Choroid plexus epithelial cell (primary cell): ENCODE measurements around the gene C16orf74.
A peak's percentile ranks its signal among the peaks of the same experiment; 100 is the strongest.

Source experiments
- DNase-seq: peaks from one replicate; pipeline ENCODE4 v3.0.0-alpha.2; 2010; ENCODE audit warnings: low read depth
- H3K4me3 ChIP-seq: 2 replicates; pipeline ENCODE4 v1.5.1; 2011; ENCODE audit warnings: low read depth, mild to moderate bottlenecking, control low read depth, low read length, moderate library complexity
- CTCF ChIP-seq: conservative IDR thresholded peaks from 2 replicates; pipeline ENCODE4 v1.5.1; 2011; ENCODE audit warnings: low read depth, mild to moderate bottlenecking, control low read depth, inconsistent platforms, low read length, moderate library complexity

C16orf74 gene

GRCh38 chr16:85750827-85751697 lies at the start of gene C16orf74:
TSS of gene C16orf74 (minus strand) at chr16:85751096. CDS start at chr16:85735217, 15,879 bp downstream.
- H3K4me3 ChIP-seq = peak within 1 kb of the TSS; percentile 59
- TF ChIP-seq CTCF = no peak

GRCh38 chr16:85800321-85800669 lies 49.4 kb upstream of the C16orf74 start:
- peak overlapping the region; percentile 94 for H3K4me3 ChIP-seq
- DNase-seq = no peak
- TF ChIP-seq CTCF = no peak

More at GRCh38 chr16:85750827-85751697, at the start of gene C16orf74:
- DNase-seq = peak; percentile 50

GRCh38 chr16:85799497-85800320 lies 48.8 kb upstream of the C16orf74 start, which contains the start of the genes COX4I1 and EMC8:
TSS of gene COX4I1 (plus strand) at chr16:85799695. CDS start at chr16:85801206, 1,511 bp downstream.
TSS of gene EMC8 (minus strand) at chr16:85799544. CDS start at chr16:85799295, 249 bp downstream.
- peak within 1 kb of the TSS; percentile 94 for H3K4me3 ChIP-seq
- DNase-seq = peak; percentile 94
- TF ChIP-seq CTCF = no peak

GRCh38 chr16:85798901-85799496 lies 48.1 kb upstream of the C16orf74 start:
- no peak for TF ChIP-seq CTCF
- DNase-seq = no peak
- H3K4me3 ChIP-seq = peak overlapping the region; percentile 94

- DNase-seq = no peak
These were observed 47.4 kb upstream of the C16orf74 start for GRCh38 chr16:85798283-85798776.

More at GRCh38 chr16:85798283-85798776, 47.4 kb upstream of the C16orf74 start:
- TF ChIP-seq CTCF = no peak
- peak overlapping the region; percentile 94 for H3K4me3 ChIP-seq
